GM23338 (cell line): ENCODE measurements around the gene SLC16A12. TPM values are rescaled to one million over a fixed set of nuclear protein-coding genes. Genes with fewer than 3 reads are reported as not detected.
A peak's percentile ranks its signal among the peaks of the same experiment; 100 is the strongest.

Experiments
- ATAC-seq: fragments of 200-7000 bp; cut with Tn5 transposase; 3 replicates; pipeline ENCODE4 v1.9.1; 2020
- DNase-seq: peaks from one replicate; pipeline ENCODE4 v3.0.0-alpha.2; 2015; ENCODE audit warnings: low spot score
- H2AFZ ChIP-seq: fragments of 200-600 bp; sonication (generic); 2 replicates; pipeline ENCODE4 v1.8.0; 2016; ENCODE audit warnings: antibody characterized with exemption, mild to moderate bottlenecking, moderate library complexity
- H3F3A ChIP-seq: fragments of 200-600 bp; sonication (generic); replicated peaks from 2 replicates; pipeline ENCODE4 v1.8.0; 2017; ENCODE audit warnings: antibody characterized with exemption, mixed run types, low read depth
- H3K27ac ChIP-seq: fragments of 200-600 bp; sonication (generic); 2 replicates; pipeline ENCODE4 v1.6.1; 2016; ENCODE audit warnings: low read depth
- H3K27me3 ChIP-seq: fragments of 200-600 bp; sonication (generic); 2 replicates; pipeline ENCODE4 v1.8.0; 2016; ENCODE audit warnings: mild to moderate bottlenecking, mixed run types, moderate library complexity; ENCODE audit not compliant: insufficient read depth
- H3K36me3 ChIP-seq: fragments of 200-600 bp; sonication (generic); 2 replicates; pipeline ENCODE4 v1.8.0; 2016; ENCODE audit warnings: mild to moderate bottlenecking; ENCODE audit not compliant: insufficient read depth
- H3K4me1 ChIP-seq: fragments of 200-600 bp; sonication (generic); 2 replicates; pipeline ENCODE4 v1.8.0; 2016; ENCODE audit warnings: mild to moderate bottlenecking, moderate library complexity; ENCODE audit not compliant: insufficient read depth
- H3K4me2 ChIP-seq: fragments of 200-600 bp; sonication (generic); 2 replicates; pipeline ENCODE4 v1.7.1; 2017; ENCODE audit warnings: mixed run types
- H3K4me3 ChIP-seq: fragments of 200-600 bp; sonication (generic); 2 replicates; pipeline ENCODE4 v1.6.1; 2016; ENCODE audit warnings: mixed run types
- H3K79me2 ChIP-seq: fragments of 200-600 bp; sonication (generic); replicated peaks from 2 replicates; pipeline ENCODE4 v1.8.0; 2017; ENCODE audit warnings: mild to moderate bottlenecking; ENCODE audit not compliant: insufficient read depth
- H3K9me2 ChIP-seq: fragments of 200-600 bp; sonication (generic); 2 replicates; pipeline ENCODE4 v1.8.0; 2017; ENCODE audit not compliant: insufficient read depth
- H4K20me1 ChIP-seq: fragments of 200-600 bp; sonication (generic); replicated peaks from 2 replicates; pipeline ENCODE4 v1.8.0; 2017; ENCODE audit warnings: mild to moderate bottlenecking; ENCODE audit not compliant: insufficient read depth
- H3K27ac Mint-ChIP-seq: 2 replicates; pipeline ENCODE4 v1.8.0; 2020; ENCODE audit warnings: inconsistent platforms, mild to moderate bottlenecking, moderate library complexity, mixed read lengths
- H3K27me3 Mint-ChIP-seq: 3 replicates; pipeline ENCODE4 v1.8.0; 2022; ENCODE audit warnings: low read depth, mild to moderate bottlenecking, moderate library complexity, mixed read lengths, inconsistent platforms; ENCODE audit not compliant: insufficient read depth, poor library complexity
- H3K36me3 Mint-ChIP-seq: 3 replicates; pipeline ENCODE4 v1.8.0; 2021; ENCODE audit warnings: low read depth, mild to moderate bottlenecking, inconsistent platforms, moderate library complexity, mixed read lengths
- H3K4me1 Mint-ChIP-seq: 3 replicates; pipeline ENCODE4 v1.8.0; 2020; ENCODE audit warnings: mild to moderate bottlenecking, inconsistent platforms, mixed read lengths
- H3K4me3 Mint-ChIP-seq: 3 replicates; pipeline ENCODE4 v1.8.0; 2021; ENCODE audit warnings: moderate library complexity, mild to moderate bottlenecking, inconsistent platforms, mixed read lengths
- H3K9me3 Mint-ChIP-seq: 3 replicates; pipeline ENCODE4 v1.8.0; 2020; ENCODE audit warnings: moderate library complexity, mild to moderate bottlenecking, inconsistent platforms, mixed read lengths
- EZH2 ChIP-seq: fragments of 200-600 bp; sonication (generic); IDR thresholded peaks from one replicate; pipeline ENCODE4 v1.8.0; 2017; ENCODE audit warnings: antibody characterized with exemption, mild to moderate bottlenecking, low read depth; ENCODE audit not compliant: unreplicated experiment
- polyA plus RNA-seq: library from polyadenylated mRNA; unstranded; fragments of >200 nt; fragmentation: Nextera tagmentation; extraction: Ambion mirVana; gene quantifications from 2 replicates; pipeline ENCODE4 v1.2.1, GENCODE V29; 2016
- total RNA-seq: library from RNA; depleted of rRNA; stranded (reverse); fragments of >200 nt; shearing (Covaris generic); gene quantifications from 2 replicates; pipeline ENCODE4 v1.2.3, GENCODE V29; 2014
- TF ChIP-seq, protein P1 (sequence below): fragments of 250-450 bp; sonication (Bioruptor Pico); IDR thresholded peaks from 2 replicates; pipeline ENCODE4 v1.5.0; 2020; ENCODE audit warnings: mild to moderate bottlenecking, moderate library complexity
- TF ChIP-seq, protein P2 (sequence below): IDR thresholded peaks from 2 replicates; pipeline ENCODE4 v1.6.1; 2016; ENCODE audit warnings: antibody characterized with exemption
- TF ChIP-seq, protein P3 (sequence below), 2 experiments: fragments of 200-600 bp in 1 of 2; sonication (generic) in 1 of 2; conservative IDR thresholded peaks; 2 replicates each; pipeline versions ENCODE4 v1.5.1 to v1.6.1; 2016 to 2017; ENCODE audit warnings: antibody characterized with exemption in 2 of 2, low read depth in 2 of 2, mild to moderate bottlenecking in 2 of 2, moderate library complexity in 1 of 2

Gene SLC16A12
- total and polyA plus RNA-seq, 2 experiments from 2014 or later: 0.84 to 2.0 TPM

DNA sequence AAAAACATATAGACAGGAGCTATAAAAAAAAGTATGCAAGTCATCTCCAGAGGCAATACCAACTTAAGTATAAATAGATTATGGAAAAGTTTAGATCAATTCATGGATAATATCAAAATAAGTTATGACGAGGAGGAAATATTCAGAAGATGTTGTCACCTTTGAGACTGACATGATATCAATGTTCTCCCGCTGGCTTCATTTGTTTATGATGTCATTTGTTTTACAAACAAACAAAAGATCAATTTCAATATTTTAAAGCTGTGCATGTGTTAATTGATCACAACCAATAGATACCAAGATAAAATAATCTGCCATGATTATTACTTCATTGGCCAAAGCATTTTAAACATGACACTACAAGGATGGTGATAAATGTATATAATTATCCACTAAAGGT lies 43.5 kb downstream of the SLC16A12 start (continued):
- TF ChIP-seq, protein P1, sequence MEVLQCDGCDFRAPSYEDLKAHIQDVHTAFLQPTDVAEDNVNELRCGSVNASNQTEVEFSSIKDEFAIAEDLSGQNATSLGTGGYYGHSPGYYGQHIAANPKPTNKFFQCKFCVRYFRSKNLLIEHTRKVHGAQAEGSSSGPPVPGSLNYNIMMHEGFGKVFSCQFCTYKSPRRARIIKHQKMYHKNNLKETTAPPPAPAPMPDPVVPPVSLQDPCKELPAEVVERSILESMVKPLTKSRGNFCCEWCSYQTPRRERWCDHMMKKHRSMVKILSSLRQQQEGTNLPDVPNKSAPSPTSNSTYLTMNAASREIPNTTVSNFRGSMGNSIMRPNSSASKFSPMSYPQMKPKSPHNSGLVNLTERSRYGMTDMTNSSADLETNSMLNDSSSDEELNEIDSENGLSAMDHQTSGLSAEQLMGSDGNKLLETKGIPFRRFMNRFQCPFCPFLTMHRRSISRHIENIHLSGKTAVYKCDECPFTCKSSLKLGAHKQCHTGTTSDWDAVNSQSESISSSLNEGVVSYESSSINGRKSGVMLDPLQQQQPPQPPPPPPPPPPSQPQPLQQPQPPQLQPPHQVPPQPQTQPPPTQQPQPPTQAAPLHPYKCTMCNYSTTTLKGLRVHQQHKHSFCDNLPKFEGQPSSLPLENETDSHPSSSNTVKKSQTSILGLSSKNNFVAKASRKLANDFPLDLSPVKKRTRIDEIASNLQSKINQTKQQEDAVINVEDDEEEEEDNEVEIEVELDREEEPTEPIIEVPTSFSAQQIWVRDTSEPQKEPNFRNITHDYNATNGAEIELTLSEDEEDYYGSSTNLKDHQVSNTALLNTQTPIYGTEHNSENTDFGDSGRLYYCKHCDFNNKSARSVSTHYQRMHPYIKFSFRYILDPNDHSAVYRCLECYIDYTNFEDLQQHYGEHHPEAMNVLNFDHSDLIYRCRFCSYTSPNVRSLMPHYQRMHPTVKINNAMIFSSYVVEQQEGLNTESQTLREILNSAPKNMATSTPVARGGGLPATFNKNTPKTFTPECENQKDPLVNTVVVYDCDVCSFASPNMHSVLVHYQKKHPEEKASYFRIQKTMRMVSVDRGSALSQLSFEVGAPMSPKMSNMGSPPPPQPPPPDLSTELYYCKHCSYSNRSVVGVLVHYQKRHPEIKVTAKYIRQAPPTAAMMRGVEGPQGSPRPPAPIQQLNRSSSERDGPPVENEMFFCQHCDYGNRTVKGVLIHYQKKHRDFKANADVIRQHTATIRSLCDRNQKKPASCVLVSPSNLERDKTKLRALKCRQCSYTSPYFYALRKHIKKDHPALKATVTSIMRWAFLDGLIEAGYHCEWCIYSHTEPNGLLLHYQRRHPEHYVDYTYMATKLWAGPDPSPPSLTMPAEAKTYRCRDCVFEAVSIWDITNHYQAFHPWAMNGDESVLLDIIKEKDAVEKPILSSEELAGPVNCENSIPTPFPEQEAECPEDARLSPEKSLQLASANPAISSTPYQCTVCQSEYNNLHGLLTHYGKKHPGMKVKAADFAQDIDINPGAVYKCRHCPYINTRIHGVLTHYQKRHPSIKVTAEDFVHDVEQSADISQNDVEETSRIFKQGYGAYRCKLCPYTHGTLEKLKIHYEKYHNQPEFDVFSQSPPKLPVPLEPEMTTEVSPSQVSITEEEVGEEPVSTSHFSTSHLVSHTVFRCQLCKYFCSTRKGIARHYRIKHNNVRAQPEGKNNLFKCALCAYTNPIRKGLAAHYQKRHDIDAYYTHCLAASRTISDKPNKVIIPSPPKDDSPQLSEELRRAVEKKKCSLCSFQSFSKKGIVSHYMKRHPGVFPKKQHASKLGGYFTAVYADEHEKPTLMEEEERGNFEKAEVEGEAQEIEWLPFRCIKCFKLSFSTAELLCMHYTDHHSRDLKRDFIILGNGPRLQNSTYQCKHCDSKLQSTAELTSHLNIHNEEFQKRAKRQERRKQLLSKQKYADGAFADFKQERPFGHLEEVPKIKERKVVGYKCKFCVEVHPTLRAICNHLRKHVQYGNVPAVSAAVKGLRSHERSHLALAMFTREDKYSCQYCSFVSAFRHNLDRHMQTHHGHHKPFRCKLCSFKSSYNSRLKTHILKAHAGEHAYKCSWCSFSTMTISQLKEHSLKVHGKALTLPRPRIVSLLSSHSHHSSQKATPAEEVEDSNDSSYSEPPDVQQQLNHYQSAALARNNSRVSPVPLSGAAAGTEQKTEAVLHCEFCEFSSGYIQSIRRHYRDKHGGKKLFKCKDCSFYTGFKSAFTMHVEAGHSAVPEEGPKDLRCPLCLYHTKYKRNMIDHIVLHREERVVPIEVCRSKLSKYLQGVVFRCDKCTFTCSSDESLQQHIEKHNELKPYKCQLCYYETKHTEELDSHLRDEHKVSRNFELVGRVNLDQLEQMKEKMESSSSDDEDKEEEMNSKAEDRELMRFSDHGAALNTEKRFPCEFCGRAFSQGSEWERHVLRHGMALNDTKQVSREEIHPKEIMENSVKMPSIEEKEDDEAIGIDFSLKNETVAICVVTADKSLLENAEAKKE (CRISPR knock-in tag): no peak

DNA sequence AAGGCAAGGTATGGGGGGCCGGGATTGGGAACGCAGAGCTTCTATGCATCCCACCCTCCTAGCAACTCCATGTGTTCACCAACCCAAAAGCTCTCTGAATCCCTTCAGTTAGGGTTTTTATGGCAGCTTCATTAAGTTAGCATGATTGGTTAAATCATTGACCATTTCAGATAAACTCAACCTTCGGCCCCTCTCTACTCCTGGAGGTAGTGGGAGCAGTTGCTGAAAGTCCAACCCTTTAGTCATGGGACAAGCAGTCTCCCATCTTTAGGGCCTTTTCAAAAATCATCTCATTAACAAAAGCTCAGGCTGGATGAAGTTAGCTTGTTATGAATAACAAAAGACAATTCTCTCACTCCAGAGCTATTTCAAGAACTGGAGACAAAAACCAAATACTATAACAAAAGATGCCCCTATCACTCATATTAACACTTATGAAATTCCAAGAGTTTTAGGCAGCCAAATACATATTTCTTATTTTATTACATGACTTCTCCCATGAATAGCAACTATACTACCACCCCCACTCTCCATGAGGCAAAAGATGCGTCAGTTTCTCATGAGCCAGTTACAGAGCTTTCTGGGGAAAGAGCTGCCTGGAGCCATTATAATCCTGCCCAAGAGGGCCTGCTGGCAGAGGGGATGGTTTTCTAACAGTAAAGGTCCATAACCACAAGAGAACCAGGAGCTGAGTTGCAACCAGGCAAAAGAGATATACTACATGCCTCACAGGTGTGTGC lies 44.6 kb downstream of the SLC16A12 start:
- Mint-ChIP-seq H3K36me3 (no peaks in the 10 kb centered on the region), H3K4me3 (no peak overlapping the region)
- ATAC-seq: peak; percentile 74
- TF ChIP-seq EZH2: no peak
- TF ChIP-seq, protein P2, sequence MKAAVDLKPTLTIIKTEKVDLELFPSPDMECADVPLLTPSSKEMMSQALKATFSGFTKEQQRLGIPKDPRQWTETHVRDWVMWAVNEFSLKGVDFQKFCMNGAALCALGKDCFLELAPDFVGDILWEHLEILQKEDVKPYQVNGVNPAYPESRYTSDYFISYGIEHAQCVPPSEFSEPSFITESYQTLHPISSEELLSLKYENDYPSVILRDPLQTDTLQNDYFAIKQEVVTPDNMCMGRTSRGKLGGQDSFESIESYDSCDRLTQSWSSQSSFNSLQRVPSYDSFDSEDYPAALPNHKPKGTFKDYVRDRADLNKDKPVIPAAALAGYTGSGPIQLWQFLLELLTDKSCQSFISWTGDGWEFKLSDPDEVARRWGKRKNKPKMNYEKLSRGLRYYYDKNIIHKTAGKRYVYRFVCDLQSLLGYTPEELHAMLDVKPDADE: no peak
- TF ChIP-seq, protein P1 (CRISPR knock-in tag): no peak
- TF ChIP-seq, protein P3, sequence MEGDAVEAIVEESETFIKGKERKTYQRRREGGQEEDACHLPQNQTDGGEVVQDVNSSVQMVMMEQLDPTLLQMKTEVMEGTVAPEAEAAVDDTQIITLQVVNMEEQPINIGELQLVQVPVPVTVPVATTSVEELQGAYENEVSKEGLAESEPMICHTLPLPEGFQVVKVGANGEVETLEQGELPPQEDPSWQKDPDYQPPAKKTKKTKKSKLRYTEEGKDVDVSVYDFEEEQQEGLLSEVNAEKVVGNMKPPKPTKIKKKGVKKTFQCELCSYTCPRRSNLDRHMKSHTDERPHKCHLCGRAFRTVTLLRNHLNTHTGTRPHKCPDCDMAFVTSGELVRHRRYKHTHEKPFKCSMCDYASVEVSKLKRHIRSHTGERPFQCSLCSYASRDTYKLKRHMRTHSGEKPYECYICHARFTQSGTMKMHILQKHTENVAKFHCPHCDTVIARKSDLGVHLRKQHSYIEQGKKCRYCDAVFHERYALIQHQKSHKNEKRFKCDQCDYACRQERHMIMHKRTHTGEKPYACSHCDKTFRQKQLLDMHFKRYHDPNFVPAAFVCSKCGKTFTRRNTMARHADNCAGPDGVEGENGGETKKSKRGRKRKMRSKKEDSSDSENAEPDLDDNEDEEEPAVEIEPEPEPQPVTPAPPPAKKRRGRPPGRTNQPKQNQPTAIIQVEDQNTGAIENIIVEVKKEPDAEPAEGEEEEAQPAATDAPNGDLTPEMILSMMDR (conservative IDR thresholded peaks at IDR 0.05; ENCODE audit: low read depth in 2 of 2): no peak

More for the DNA sequence above, 44.6 kb downstream of the SLC16A12 start:
- Mint-ChIP-seq H3K4me1 (peaks cover 25% of the 10 kb centered on the region), H3K27me3 (peaks cover 7% of the 10 kb centered on the region), H3K27ac (peak overlapping the region; percentile 81), H3K9me3 (no peaks in the 10 kb centered on the region)
- H3K4me2 ChIP-seq: peak overlapping the region; percentile 24
- no peaks in the 10 kb centered on the region for H3K9me2 ChIP-seq
- H3K27ac ChIP-seq: no peak overlapping the region; the same call in 1 of the 2 replicates
- no peaks in the 10 kb centered on the region for H3K27me3 ChIP-seq
- no peak for DNase-seq
- no peaks in the 10 kb centered on the region for H3F3A ChIP-seq
- no peak overlapping the region for H3K4me3 ChIP-seq
- peaks cover 19% of the 10 kb centered on the region for H3K4me1 ChIP-seq
- no peaks in the 10 kb centered on the region for H3K79me2 ChIP-seq
- H4K20me1 ChIP-seq: no peaks in the 10 kb centered on the region
- no peak overlapping the region for H2AFZ ChIP-seq
- no peaks in the 10 kb centered on the region for H3K36me3 ChIP-seq
